NCI-H146 (cell line): ENCODE data around the gene SKI.
"Not testable (repeated sequence)": the region's sequence is repeated elsewhere in the genome, so short reads cannot be mapped to it uniquely, and the experiment has no call there.

Experiments used
- DNase-seq: peaks from one replicate; lab custom pipeline; 2025; lab: John Stamatoyannopoulos, UW

Gene SKI

DNA sequence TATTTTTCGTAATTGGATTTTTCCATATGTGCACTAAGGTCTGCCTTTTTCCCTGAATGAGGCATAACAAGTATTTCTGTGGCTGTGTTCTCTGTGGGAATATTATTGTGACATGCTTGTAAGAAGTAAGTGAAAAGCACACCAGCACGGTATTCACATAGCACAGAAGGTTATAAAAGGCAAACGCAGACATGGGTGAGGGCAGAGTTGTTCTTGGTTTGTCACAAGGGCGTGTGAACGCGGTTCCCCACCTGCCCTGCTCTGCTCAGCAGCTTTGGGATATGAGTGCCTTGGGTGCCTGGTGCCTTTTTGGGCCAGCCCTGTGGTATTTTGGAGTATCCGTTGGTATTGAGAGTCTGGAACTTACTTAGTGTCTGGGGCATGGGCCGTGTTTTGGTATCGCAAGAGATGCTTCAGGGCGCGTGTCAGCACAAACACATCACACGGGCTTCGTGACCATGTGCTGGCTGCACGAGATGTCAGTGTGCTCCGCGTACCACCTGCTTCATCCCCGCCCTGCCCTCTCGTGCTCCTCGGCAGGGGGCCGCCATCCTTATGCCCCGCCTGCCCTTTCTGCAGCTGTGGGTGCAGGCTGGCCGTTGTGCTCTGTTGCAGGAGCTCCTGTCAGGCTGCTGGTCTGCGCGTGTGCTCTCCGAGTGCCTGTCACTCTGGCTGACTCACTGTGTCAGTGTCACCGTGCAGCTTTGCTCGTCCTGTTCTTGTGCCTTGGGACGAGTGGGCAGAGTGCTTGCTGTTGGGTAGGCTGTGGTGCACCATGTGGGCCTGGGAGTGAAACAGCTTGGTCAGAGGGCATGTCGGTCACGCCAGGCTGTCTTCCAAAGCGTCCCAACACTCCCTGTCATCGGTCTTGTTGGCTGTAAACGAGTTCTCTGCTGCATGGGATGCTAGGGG lies 15.0 kb downstream of the SKI start:
- DNase-seq: no peak

DNA sequence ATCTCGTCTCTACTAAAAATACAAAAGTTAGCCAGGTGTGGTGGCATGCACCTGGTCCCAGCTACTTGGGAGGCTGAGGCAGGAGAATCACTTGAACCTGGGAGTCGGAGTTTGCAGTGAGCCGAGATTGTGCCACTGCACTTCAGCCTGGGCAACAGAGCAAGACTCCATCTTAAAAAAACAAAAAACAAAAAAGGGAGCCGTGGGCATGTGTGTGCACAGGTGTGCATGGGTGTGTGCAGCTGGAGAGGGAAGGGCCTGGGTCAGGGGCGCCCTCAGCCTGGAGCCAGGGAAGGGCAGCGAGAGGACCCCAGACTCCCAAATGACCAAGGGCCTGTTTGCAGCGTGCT lies 18.9 kb downstream of the SKI start:
- not testable (repeated sequence) for DNase-seq

DNA sequence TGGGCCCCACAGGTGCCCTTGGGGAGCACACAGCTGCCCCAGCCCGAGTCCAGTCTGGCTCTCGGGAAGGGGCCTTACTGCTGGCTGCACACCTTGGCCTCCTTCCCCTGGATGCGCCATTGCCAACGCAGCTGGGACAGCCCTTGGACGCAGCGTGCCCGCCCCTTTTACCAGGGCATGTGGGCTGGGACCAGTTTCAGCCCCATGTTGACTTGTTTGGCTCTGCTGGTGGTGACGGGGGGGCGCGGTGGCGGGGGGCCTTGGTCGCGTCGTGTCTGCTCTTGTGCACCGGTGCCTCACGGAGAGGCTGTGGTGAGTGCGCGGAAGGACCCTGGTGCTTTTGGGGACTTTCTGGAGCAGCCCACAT lies 19.6 kb downstream of the SKI start:
- no peak for DNase-seq

DNA sequence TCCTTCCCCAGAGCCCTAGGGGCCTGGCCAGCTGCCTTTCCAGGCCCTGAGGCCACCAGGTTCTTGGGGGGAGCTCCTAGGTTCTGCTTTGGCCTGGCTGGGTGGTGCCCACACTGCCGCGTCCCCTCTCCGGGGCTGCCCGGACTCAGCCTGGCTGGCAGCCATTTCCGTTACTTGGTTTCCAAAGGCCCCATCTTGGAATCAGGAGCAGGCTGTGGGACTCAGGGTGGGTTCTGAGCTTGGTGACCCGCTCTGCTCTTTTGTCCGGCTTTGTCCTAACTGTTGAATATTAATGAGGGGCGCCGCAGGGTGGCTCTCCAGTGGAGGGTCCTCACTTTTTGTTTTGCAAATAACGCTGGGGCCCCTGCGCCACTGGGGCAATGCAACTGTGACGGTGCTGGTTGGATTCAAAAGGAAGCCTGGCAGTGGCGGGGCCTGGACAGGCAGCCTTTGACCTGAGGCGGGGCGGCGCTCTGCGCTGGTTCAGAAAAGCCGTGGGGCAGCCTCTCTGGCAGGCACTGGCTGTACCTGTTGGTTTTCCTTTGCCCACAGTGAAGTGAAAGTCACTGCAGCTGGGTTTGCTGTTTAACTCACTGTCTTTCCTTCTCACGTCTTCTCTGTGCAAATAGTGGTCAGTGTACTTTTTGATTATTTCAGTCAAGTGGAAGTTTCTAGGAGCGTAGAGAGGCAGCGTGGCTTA lies 20.2 kb downstream of the SKI start:
- no peak for DNase-seq

DNA sequence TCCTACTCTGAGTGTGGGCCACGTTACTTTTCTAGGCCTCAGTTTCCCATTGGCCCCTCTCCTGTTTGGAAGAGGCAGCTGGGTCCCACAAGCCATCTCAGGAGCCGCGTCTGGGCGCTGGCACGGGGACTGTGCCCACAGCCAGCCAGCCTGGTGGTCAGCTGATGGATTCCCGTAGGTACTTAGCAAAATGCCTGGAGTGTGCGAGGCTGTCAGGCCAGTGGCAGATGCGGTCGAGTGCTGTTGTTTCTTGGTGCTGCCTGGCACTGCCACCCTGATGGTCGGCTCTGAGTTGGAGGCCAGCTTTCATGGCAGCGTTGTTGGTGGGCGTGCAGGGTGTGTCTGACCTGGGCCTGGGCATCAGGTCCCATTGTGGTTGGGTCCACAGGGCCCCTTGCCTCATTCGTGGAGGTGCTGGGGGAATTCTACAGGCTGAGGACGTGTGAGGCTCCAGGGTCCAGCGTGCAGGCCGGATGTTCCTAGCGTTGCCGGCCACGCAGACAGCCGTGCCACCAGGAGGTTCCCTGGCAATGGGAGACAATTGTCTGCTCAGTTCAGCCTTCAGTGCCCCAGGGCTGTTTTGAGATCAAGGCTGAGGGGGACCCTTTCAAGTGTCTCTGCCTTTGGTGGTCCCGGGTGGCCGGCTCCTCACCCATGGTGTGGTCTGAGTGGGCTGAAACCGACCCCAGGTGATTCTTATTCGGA lies 20.9 kb downstream of the SKI start:
- no peak for DNase-seq

DNA sequence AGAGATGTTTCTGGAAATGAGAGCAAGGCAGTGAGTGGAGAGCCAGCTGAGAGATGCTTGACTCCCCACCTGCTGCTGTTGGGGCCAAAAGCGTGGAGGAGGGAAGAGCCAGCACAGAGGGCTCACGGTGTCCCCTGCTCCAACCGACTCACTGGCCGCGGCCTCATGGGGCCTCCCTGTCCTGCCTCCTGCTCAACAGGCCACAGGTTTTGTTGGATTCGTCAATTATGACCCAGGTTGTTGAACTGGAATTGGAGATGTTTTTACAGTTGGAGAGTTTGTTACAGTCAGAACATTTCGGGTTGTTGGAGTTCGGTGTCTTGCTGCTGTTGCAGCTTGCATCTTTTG lies 21.4 kb downstream of the SKI start:
- no peak for DNase-seq

DNA sequence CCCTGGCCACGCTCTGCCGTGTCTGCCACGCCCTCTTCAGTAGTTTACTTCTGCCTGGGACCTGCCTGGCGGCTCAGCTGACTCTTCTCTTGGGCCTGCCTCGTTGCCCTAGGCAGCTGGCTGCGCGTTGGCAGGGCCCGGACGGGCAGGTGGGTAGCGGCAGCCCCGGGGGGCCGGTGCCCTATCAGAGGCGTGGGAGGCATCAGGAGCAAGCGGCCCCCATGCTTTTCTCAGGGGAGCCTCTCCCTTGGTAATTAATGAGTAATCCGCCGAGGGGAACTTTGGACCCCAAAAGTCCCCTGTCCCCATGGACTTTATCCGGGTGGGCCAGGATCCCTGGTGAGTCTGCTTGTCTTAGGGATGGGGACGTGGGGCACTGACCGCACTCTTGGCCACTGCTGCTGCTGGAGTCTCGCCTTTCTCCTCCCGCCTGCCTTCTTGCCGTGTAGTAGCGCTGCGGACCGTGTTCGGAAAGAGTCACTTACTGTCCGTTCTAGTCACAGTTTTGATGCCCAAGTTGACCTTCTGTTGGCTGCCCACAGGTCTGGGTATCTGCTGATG lies 22.7 kb downstream of the SKI start:
- no peak for DNase-seq

DNA sequence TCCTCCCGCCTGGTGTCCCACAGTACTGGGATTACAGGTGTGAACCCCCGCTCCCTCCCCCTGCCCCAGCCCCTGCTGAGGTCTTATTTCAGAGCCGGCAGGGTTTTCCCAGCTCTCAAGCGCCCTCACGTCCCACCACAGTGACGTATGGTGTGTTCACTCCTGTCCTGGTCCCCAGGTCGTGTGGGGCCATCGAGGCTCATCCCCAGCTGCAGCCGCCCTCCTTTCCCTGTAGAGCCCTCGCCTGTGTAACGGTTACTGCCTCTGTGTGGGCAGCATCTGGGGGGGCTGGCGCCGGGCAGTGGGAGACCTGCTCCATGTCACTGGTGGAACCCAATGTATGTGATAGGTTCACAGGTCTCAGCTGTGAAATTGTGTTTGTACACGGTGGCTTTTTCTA lies 23.2 kb downstream of the SKI start:
- no peak for DNase-seq

DNA sequence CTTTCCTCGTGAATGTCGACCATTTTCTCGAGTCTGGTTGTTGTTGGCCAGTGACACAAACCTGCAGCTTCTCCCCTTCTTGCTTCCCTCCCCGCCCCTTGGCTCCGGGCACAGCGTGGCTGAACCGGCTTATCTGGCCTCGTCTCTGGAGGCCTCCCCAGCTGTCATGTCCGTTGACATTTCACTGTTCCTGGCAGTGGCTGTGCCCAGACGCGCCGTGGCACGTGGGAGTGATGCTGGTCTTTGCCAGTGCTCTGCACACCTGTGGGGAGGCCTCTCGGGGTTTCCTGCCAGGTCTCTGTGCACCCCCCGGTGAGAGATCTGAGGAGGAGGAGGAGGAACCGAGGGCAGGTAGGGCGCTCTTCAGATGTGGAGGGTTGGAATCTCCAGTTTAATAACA lies 23.7 kb downstream of the SKI start:
- no peak for DNase-seq

DNA sequence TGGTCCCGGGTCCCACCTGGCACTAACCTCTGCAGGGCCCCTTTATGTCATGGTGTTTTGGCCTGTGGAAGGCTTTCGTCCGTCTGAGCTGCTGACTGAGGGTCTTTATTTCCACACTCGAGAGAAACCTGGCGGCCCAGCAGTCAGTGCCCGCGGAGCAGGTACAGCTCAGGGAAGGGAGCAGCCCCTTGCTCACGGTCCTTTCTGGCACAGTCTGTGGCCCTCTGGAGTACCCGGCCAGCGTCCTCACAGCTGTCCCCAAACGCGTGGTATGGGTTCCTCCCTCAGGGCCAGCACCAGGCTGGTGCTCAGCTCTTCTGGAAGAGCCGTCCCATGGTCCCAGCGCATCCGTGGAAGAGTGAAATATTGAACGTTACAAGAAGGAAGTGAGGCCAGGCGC lies 24.3 kb downstream of the SKI start:
- no peak for DNase-seq

DNA sequence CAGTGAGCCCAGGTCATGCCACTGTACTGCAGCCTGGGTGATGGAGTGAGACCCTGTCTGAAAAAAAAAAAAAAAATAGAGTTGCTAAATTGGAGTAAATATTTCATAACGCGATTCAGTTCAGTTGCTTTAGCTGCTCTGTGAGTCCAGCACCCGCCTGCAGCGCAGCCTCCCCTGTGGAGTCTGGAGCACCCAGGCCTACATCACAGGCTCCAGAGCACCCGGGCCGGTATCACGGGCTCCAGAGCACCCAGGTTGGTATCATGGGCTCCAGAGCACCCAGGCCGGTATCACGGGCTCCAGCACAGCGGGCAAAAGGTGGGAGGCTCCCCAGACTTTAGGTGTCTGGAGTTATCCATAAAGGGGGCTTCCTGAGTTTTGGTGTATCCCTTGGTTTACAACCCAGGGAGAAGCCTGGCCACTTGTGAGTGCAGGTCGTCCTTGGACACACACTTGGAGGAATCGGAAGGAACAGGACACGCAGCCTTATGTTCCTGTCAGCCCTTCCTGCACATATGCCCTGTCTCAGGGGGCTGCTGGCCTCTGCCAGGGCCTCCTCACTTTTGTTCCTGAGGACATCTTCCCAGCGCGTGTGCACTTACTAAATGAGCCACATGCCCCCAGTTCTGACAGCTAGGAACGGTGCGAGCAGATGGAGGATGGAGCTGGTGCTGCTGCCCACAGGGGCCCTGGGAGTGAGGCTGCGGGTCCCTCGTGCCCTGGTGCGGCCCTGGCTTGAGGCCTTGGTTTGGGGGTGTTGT lies 25.1 kb downstream of the SKI start:
- DNase-seq: no peak

DNA sequence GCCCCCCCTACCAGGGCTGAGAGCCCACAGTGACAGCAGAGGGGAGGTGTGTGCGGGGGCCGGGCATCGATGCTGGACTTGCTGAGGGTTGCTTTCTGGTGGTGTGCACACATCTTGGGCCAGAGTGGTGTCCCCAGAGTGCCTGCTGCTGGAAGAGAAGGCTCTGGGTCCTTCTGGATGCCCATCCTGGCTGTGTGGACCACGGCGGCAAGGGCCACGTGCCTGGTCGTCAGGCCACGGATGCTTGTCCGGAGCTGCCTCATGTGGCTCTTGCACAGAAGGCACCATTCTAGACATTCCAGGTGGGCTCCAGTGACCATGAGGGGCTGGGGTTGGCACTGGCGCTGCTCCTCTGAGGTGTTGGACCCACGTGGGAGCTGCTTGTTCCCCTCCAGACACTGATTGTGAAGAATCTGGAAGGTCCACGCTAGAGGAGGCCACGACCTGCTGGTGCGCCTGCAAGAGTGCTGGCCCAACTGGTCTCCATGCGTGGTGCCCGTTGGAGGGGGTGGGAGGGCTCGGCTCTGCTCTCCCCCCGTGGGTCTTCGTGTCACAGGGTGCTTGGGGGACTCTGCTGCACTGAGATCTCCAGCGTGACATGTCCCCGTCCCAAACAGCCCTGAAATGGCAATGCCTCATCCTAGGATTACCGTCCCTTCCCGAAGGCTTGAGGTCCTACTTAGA lies 25.8 kb downstream of the SKI start:
- no peak for DNase-seq

DNA sequence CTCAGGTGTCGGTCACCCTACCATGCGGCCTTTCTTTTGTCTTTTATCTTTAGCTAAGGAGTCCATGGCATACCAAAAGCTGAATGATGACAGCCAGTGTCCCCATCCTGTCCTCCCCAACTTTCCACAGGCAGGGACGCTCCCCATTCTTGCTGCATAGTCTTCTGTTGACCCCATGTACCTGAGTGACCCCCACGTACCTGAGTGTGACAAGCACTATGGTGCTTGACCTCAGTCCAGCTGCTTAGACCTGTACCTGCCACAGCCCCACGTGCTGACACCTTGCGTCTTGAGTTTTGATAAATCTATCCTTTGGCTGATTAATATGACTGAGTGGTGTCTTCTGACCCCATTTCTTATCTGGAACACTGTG lies 26.9 kb downstream of the SKI start:
- DNase-seq: no peak

DNA sequence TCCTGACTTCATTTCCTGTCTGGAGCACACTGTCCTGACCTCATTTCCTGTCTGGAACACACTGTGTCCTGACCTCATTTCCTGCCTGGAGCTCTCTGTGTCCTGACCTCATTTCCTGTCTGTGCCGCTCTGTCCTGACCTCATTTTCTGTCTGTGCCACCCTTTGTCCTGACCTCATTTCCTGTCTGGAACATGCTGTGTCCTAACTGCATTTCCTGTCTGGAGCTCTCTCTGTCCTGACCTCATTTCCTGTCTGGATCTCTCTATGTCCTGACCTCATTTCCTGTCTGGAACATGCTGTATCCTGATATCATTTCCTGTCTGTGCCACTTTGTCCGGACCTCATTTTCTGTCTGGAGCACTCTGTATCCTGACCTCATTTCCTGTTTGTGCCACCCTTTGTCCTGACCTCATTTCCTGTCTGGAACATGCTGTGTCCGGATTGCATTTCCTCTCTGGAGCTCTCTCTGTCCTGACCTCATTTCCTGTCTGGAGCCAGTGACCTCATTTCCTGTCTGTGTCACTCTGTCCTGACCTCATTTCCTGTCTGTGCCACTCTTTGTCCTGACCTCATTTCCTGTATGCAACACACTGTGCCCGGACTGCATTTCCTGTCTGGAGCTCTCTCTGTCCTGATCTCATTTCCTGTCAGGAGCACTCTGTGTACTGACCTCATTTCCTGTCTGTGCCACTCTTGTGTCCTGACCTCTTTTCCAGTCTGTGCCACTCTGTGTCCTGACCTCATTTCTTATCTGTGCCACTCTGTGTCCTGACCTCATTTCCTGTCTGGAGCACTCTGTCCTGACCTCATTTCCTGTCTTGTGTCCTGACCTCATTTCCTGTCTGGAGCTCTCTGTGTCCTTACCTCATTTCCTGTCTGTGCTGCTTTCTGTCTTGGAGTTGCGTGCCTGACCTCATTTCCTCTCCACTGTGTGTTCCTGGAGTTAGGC lies 27.6 kb downstream of the SKI start:
- no peak for DNase-seq

DNA sequence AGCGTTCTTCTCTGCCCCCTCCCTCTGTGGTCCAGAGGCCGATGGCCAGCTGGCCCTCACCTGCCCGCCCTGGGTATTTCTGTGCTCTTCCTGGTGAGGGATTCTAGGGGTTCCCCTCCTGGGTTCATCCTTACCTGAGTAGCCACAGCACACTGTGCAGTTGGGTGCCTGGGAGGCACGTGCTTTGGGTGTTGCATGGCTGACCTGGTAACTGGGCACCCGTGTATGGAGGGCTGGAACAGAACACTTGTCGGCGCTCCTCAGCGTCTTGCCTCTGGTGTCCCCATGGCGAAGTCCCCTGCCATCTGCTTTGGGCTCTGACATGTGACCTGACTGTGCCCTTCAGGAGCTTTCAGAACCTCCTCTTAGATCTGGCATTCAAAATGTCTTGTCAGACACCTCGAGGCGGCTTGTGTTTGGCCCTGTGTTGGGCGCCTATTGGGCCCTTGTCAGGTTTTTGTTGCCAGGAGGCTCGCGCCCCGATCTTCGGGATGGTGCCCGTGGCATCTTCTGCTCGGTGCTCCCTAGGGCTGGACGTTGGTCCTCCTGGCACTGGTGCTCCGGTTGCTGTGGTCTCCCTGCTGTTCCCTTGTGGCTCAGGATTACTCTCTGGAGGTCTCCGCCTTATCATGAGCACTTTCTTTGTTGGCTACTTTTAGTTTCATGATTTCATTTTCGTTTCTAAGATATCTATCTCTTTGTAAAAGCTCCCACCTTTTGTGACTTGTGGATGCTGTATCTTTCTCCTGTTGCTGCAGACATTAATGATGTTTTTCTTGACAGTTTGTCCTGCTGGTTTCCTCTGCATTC lies 28.5 kb downstream of the SKI start:
- DNase-seq: no peak

DNA sequence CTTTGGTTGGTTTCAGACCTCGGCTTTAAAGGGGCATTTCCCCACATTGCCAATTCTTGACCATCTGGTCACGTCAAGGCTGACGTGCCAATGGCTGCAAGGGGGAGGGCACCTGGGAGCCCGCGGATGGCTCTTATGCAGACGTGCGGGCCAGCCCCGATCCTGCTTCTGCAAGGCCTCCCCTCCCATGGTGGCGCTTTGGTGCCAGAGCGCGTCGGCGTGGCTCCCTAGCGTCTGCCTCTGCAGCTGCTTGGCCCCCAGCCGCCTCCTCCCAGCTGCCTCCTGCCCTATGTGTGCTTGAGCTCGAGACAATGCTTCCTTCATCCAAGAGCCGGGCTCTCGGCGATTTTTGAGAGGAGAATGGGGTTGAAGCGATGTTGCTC lies 29.1 kb downstream of the SKI start:
- DNase-seq: no peak

DNA sequence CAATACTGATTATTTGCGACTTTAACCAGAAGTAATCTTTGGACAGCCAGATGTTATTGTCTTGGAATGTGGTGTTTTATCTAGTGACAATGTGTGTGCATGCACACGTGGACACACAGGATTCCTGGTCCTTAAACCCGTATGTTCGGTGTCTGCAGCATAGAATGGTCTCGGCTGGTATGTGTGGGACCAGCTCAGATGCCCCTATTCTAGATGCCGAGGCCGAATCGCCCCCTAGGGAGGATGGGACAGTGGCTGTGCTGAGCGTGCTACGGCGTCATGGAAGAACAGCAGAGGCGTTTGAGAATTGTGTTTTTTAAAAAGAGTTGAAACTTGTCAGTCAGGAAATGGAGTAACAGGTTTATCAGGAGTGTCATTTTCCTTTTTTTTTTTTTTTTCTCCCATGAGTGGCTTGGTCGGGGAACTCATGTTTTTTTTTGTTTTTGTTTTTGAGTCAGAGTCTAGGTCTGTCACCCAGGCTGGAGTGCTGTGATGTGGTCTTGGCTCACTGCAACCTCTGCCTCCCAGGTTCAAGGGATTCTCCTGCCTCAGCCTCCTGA lies 30.1 kb downstream of the SKI start:
- no peak for DNase-seq

DNA sequence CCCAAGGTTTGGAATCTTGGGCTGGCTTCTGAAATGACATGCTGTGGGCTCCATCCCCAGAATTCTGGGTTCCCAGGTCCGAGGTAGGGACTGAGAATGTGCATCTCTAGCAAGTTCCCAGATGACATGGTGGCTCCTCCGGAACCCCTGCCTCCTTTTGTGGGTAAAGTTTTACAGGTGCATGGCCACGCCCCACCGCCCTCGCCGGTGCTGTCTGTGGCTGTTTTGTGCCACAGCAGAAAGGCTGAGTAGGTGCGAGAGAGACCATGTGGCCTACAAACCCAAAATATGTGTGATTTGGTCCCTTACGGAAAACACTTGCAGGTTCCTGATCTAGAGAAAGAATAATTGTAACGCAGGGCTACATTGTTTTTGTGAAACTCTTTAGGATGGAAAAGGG lies 30.9 kb downstream of the SKI start:
- DNase-seq: no peak

DNA sequence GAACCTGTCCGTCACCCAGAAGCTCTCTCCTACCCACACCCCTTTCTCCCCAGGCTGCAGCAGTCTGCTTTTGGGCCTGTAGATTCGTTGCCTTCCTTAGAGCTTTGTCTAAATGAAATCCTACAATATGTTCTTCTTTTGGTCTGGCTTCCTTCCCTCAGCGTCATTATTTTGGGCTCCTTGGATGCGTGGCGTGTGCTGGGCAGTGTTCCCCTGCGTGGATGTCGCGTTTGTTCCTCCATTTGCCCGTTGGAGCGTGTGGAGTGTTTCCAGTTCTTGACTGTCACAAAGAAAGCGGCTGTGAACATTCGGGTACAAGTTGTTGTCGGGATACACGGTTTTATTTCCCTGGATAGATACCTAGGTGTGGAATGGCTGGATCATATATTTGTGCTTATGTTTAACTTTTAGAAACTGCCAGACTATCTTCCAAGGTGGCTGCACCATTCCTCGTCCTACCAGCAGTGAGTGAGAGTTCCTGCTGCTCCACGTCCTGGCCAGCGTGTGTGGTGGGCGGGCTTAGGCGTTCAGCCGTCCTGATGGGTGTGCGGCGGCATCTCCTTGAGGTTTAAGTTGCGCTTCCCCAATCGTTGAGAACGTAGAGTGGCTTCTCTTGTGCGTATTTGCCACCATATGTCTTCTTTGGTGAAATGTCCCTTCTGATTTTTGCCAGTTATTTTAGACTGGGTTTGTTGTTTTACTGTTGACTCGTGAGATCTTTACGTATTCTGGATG lies 31.7 kb downstream of the SKI start:
- DNase-seq: no peak
